Activated CD4-positive, alpha-beta memory T cell treated with anti-CD3 and anti-CD28 coated beads, Interleukin-2, amount 10 ng/mL, durations not matched to agents 7 days and 5 days (primary cell): ENCODE measurements around the gene FAM120C. TPM values are rescaled to one million over a fixed set of nuclear protein-coding genes. Genes with fewer than 3 reads are reported as not detected.
A peak's percentile ranks its signal among the peaks of the same experiment; 100 is the strongest.

Source experiments
- CTCF ChIA-PET: fragments of 350-600 bp; sonication (Branson Sonifier 250); formaldehyde crosslinking; loops from one replicate; lab custom pipeline; 2021; ENCODE audit warnings: antibody characterized with exemption, inconsistent platforms; lab: Charles Lee
- POLR2A ChIA-PET: fragments of 350-600 bp; sonication (Branson Sonifier 250); formaldehyde crosslinking; loops from one replicate; lab custom pipeline; 2021; ENCODE audit warnings: antibody characterized with exemption; lab: Charles Lee
- DNase-seq: peaks from one replicate; pipeline ENCODE4 v3.0.0-alpha.2; 2020
- H3K27ac Mint-ChIP-seq: one replicate; pipeline ENCODE4 v1.8.0; 2021; ENCODE audit warnings: mild to moderate bottlenecking, mixed read lengths
- H3K27me3 Mint-ChIP-seq: one replicate; pipeline ENCODE4 v1.8.0; 2021; ENCODE audit warnings: mixed read lengths
- H3K36me3 Mint-ChIP-seq: one replicate; pipeline ENCODE4 v1.8.0; 2021; ENCODE audit warnings: low read depth, mixed read lengths
- H3K4me1 Mint-ChIP-seq: one replicate; pipeline ENCODE4 v1.8.0; 2021; ENCODE audit warnings: mixed read lengths
- H3K4me3 Mint-ChIP-seq: one replicate; pipeline ENCODE4 v1.8.0; 2021; ENCODE audit warnings: mild to moderate bottlenecking, mixed read lengths
- H3K9me3 Mint-ChIP-seq: one replicate; pipeline ENCODE4 v1.8.0; 2021; ENCODE audit warnings: mixed read lengths
- total RNA-seq, 2 experiments: library from RNA; stranded (reverse); gene quantifications; one replicate each; pipeline ENCODE4 v1.2.3, GENCODE V29; 2021

FAM120C gene
- total RNA-seq, 2 experiments from 2014 or later, result 8.0 to 8.5 TPM

DNA sequence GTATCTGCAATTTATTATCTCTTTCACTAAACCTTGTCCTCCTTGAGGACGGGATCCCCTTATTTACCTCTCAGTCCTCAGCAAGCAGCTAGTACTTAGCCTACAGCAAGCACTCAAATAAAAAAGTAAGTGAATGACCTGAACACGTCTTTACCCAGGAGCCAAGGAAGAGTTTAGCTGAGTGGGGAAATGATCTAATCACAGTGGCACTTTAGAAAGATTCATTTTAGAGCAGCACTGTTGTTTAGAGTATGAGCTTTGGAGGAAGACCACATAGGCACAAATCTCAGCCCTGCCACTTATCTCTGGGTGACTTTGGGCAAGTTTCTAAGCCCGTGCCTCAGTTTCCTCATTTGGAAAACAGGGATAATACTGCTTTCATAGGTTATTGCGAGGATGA lies 2.7 kb downstream of the FAM120C start:
- H3K9me3 Mint-ChIP-seq, result no peaks in the 10 kb centered on the region
- peak overlapping the region; percentile 77 for H3K4me3 Mint-ChIP-seq
- ChIA-PET POLR2A (interaction anchor here (1.1 to 1.2 kb wide), 2 partner anchors 135 to 137 kb away, joined by 4 to 7 read pairs; partner anchors contain the start of gene PHF8), CTCF (no interaction called here)
- H3K36me3 Mint-ChIP-seq, result peaks cover 34% of the 10 kb centered on the region
- peaks cover 55% of the 10 kb centered on the region for H3K4me1 Mint-ChIP-seq
- DNase-seq, result no peak
- no peak overlapping the region for H3K27ac Mint-ChIP-seq
- H3K27me3 Mint-ChIP-seq, result no peaks in the 10 kb centered on the region

DNA sequence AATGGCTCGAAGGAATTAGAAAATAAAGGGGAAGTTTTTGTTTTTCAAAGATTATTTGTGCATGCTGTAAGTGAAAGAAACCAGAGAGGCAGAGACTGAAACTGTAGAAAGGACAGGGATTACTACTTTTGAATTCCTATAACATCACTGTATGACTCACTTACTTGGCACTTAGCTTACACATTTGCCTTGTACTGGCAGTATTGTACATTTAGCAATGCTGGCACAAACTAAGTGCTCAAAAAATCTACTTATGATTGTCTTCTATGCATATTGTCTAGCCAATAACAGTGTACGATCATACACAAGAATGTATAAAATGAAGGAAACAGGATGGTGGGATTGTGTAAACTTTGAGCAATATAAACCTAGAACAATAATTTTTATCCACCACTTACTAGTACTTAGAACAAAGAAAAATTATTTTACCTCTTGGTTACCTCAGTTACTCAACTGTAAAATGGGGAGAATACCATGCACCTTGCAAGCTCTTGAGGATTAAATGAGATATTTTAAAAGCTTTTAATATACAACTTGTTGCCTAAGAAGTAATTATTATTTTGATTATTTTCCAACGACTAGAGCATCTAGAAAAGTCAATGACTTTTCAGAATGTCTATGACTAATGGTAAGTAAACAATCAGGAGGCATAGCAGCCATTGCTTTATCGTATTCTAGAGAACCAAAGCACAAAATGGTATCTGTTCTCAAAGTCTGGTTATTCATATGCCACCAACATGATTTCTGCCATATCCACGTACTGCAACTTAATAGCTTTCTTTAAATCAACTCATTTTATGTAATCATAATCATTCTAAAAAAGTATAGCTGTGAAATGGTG lies 4.7 kb downstream of the FAM120C start:
- ChIA-PET CTCF (no interaction called here), POLR2A (interaction anchor here (1.1 kb wide), 1 partner anchor 135 kb away, joined by 3 read pairs; no protein-coding TSS in a partner anchor)
- Mint-ChIP-seq H3K4me3 (no peak overlapping the region), H3K36me3 (peaks cover 48% of the 10 kb centered on the region), H3K27me3 (no peaks in the 10 kb centered on the region), H3K27ac (no peak overlapping the region), H3K4me1 (peaks cover 51% of the 10 kb centered on the region), H3K9me3 (no peaks in the 10 kb centered on the region)
- DNase-seq, result no peak

DNA sequence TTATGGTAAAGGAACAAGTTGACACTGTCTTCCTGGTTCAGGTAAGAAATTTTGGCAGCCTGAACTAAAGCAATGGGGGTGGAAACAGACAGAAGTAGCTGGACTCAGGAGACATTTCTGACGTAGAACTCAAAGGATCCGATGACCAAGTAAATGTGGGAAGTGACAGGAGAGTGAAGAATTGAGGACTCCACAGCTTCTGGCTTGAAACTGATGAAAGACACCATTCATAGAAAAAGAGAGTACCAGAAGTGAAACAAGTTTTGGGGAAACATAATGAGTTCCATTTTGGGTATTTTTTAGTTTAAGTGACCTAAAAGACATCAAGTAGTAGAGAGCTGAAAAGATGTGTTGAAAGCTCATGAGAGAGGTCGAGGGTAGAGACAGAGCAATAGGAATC lies 5.7 kb downstream of the FAM120C start:
- no peaks in the 10 kb centered on the region for H3K9me3 Mint-ChIP-seq
- ChIA-PET POLR2A (interaction anchor here (1.1 kb wide), 1 partner anchor 134 kb away, joined by 3 read pairs; no protein-coding TSS in a partner anchor), CTCF (no interaction called here)
- H3K27me3 Mint-ChIP-seq, result no peaks in the 10 kb centered on the region
- H3K36me3 Mint-ChIP-seq, result peaks cover 48% of the 10 kb centered on the region
- DNase-seq, result no peak
- H3K4me3 Mint-ChIP-seq, result no peak overlapping the region
- H3K27ac Mint-ChIP-seq, result no peak overlapping the region
- H3K4me1 Mint-ChIP-seq, result peaks cover 51% of the 10 kb centered on the region

DNA sequence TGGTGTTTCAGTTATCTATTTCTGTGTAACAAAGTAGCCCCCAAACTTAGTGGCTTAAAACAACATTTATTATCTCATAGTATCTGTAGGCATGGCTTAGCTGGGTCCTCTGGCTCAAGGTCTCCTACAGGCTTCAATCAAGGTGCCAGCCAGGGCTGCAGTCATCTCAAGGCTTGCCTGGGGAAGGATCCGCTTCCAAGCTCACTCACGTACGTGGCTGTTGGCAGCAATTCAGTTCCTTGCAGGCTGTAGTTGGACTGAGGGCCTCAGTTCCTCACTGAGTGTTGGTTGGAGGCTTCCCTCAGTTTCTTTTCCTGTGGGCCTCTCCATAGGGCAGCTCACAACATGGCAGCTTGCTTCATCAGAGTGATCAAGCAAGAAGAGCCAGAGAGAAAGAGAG lies 9.3 kb downstream of the FAM120C start:
- Mint-ChIP-seq H3K4me1 (peaks cover 18% of the 10 kb centered on the region), H3K4me3 (no peak overlapping the region), H3K36me3 (peaks cover 36% of the 10 kb centered on the region), H3K27ac (no peak overlapping the region), H3K9me3 (no peaks in the 10 kb centered on the region), H3K27me3 (no peaks in the 10 kb centered on the region)
- ChIA-PET CTCF (no interaction called here), POLR2A (no interaction called here)
- no peak for DNase-seq

DNA sequence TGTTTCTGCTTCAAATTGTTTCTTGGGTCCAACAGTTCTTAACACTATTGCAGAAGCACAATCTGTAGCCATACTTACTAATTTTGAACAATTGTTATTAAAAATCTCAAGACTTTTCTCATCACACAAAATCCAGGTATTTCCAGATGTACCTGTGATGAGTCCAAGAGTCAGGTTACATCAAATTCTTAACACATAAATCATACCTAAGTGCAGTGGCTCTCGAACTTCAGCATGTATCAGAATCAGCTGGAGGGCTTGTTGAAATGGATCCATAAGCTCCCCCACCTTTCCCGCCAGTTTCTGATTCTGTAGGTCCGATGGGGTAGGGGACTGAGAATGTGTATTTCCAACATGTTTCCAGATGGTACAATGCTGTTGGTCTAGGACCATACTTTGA lies 10.6 kb downstream of the FAM120C start:
- Mint-ChIP-seq H3K36me3 (peaks cover 29% of the 10 kb centered on the region), H3K4me3 (no peak overlapping the region), H3K4me1 (peaks cover 9% of the 10 kb centered on the region), H3K27me3 (no peaks in the 10 kb centered on the region), H3K27ac (no peak overlapping the region), H3K9me3 (no peaks in the 10 kb centered on the region)
- ChIA-PET CTCF (no interaction called here), POLR2A (interaction anchor here (1.0 to 3.8 kb wide), 2 partner anchors 10 to 267 kb away, joined by 3 to 17 read pairs; partner anchors contain the start of genes FAM120C and TSR2)
- no peak for DNase-seq

GRCh38 chrX:54171527-54172250 lies 11.4 kb downstream of the FAM120C start:
- no peak for DNase-seq
- ChIA-PET POLR2A (interaction anchor here (3.8 kb wide), 1 partner anchor 11 kb away, joined by 17 read pairs; the partner anchor contains the start of gene FAM120C), CTCF (no interaction called here)
- peaks cover 22% of the 10 kb centered on the region for H3K36me3 Mint-ChIP-seq
- peaks cover 1% of the 10 kb centered on the region for H3K4me1 Mint-ChIP-seq
- no peak overlapping the region for H3K4me3 Mint-ChIP-seq
- H3K9me3 Mint-ChIP-seq, result no peaks in the 10 kb centered on the region
- H3K27ac Mint-ChIP-seq, result no peak overlapping the region
- H3K27me3 Mint-ChIP-seq, result no peaks in the 10 kb centered on the region

DNA sequence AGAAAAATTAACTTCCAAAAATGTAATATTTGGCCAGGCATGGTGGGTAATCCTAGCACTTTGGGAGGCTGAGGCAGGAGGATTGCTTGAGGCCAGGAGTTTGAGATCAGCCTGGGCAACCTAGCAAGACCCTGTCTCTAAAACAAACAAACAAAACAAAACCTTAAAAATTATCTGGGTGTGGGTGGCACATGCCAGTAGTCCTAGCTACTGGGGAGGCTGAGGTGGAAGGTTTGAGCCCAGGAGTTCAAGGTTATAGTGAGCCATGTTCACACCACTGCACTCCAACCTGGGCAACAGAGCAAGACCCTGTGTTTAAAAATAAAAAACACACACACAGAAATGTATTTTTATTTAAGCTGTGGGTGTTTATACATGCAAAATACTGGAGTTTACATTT lies 12.0 kb downstream of the FAM120C start:
- POLR2A ChIA-PET, result interaction anchor here (3.8 kb wide), 1 partner anchor 11 kb away, joined by 17 read pairs; the partner anchor contains the start of gene FAM120C

DNA sequence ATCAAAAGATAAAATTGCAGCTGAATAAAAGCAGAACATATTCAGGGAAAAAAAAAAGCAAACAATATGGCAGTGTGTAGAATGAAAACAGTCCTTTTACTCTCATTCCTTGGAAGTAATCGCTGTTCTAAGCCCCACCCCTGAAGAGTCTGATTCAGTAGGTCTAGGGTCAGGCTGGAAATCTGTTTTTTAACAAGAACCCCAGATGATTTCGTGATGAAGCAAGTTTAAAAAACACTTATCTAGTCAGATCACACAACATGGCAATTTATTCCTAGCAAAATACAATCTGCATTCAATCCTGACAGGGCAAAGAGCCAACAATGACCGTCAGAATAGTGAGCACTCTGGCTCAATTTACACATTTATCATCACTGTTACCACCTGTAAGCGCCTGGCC lies 16.1 kb downstream of the FAM120C start:
- Mint-ChIP-seq H3K4me1 (no peaks in the 10 kb centered on the region), H3K9me3 (no peaks in the 10 kb centered on the region), H3K27me3 (no peaks in the 10 kb centered on the region), H3K4me3 (no peak overlapping the region), H3K27ac (no peak overlapping the region), H3K36me3 (peaks cover 2% of the 10 kb centered on the region)
- no peak for DNase-seq
- POLR2A ChIA-PET, result no interaction called here
- CTCF ChIA-PET, result no interaction called here

More for the DNA sequence above, 12.0 kb downstream of the FAM120C start:
- DNase-seq, result no peak
- Mint-ChIP-seq H3K36me3 (peaks cover 19% of the 10 kb centered on the region), H3K27ac (no peak overlapping the region), H3K4me3 (no peak overlapping the region), H3K27me3 (no peaks in the 10 kb centered on the region), H3K9me3 (no peaks in the 10 kb centered on the region), H3K4me1 (no peaks in the 10 kb centered on the region)
- CTCF ChIA-PET, result no interaction called here

DNA sequence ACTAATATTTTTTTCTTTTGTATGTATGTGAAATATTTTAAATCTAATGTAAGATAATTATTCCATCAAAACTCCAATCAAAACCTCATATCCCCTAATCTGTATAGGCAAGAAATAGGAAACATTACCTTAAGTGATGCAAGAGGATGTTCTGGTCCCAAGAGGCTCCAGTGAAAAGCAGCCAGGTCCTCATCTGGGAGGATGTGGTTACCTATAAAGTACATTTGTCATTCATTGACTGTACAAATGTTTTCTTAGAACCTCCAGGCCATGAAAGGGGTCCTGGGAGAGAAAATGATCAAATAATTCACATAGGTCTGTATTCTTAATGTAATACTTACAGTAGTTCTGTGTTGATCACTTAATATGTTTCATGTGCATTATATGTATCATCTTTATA lies 25.5 kb downstream of the FAM120C start:
- ChIA-PET POLR2A (no interaction called here), CTCF (no interaction called here)
- peaks cover 3% of the 10 kb centered on the region for H3K4me1 Mint-ChIP-seq

DNA sequence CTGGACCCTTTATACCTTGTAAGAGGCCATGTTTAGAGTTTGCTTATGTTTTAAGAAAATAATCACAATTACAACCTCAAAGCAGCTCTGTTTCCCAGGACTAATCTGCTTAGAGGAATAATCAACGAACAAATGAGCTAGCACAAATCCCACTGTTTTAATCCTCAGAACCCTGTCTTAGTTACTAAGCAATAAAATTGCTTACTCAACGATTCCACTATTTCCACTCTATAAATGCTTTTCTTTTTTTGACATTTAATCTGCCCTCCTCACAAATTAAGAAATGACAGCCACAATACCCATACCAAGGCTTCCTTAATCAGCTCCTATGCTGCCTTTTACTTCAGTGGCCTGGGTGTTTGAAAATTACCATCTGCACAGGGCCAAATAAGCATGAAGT lies 48.8 kb downstream of the FAM120C start:
- Mint-ChIP-seq H3K4me1 (no peaks in the 10 kb centered on the region), H3K27me3 (no peaks in the 10 kb centered on the region), H3K36me3 (no peaks in the 10 kb centered on the region), H3K4me3 (no peak overlapping the region), H3K9me3 (no peaks in the 10 kb centered on the region), H3K27ac (no peak overlapping the region)
- ChIA-PET CTCF (no interaction called here), POLR2A (no interaction called here)
- DNase-seq, result no peak

More for the DNA sequence above, 25.5 kb downstream of the FAM120C start:
- DNase-seq, result no peak
- Mint-ChIP-seq H3K27me3 (no peaks in the 10 kb centered on the region), H3K27ac (no peak overlapping the region), H3K36me3 (peaks cover 8% of the 10 kb centered on the region), H3K4me3 (no peak overlapping the region), H3K9me3 (no peaks in the 10 kb centered on the region)

- H3K4me1 Mint-ChIP-seq, result no peaks in the 10 kb centered on the region
- ChIA-PET POLR2A (no interaction called here), CTCF (no interaction called here)
- H3K27me3 Mint-ChIP-seq, result no peaks in the 10 kb centered on the region
- H3K36me3 Mint-ChIP-seq, result no peaks in the 10 kb centered on the region
- H3K27ac Mint-ChIP-seq, result no peak overlapping the region
- H3K9me3 Mint-ChIP-seq, result no peaks in the 10 kb centered on the region
- no peak overlapping the region for H3K4me3 Mint-ChIP-seq
- no peak for DNase-seq
Measured at GRCh38 chrX:54116391-54116790, 66.7 kb downstream of the FAM120C start.

DNA sequence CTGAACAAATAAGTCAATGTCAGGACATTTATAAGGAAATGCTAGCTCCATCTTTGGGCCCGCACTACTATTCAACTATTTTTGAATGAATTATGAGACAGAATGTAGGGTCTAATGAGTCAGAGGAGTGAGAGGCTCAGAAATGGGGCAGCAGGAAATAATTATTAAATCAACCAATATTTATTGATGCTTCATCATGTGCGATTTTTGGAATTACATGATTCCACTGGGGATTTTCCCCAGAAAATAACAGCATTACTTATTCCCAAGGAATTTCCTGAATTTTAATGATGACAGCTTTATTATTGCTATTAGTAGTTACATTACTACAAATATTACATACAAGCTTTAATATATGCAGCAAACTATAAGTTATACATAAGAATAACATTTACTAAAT lies 89.5 kb downstream of the FAM120C start:
- no peak for DNase-seq
- POLR2A ChIA-PET, result no interaction called here
- no peaks in the 10 kb centered on the region for H3K36me3 Mint-ChIP-seq
- no peaks in the 10 kb centered on the region for H3K9me3 Mint-ChIP-seq
- H3K4me1 Mint-ChIP-seq, result no peaks in the 10 kb centered on the region
- no peak overlapping the region for H3K4me3 Mint-ChIP-seq
- no peak overlapping the region for H3K27ac Mint-ChIP-seq
- no peaks in the 10 kb centered on the region for H3K27me3 Mint-ChIP-seq
- CTCF ChIA-PET, result interaction anchor here (0.7 kb wide), 1 partner anchor 812 kb away, joined by 3 read pairs; no protein-coding TSS in a partner anchor

GRCh38 chrX:54093159-54093558 lies 89.9 kb downstream of the FAM120C start:
- ChIA-PET CTCF (interaction anchor here (0.7 kb wide), 1 partner anchor 811 kb away, joined by 3 read pairs; no protein-coding TSS in a partner anchor), POLR2A (no interaction called here)
- H3K27me3 Mint-ChIP-seq, result no peaks in the 10 kb centered on the region
- H3K27ac Mint-ChIP-seq, result no peak overlapping the region
- no peak for DNase-seq
- H3K4me3 Mint-ChIP-seq, result no peak overlapping the region
- H3K36me3 Mint-ChIP-seq, result no peaks in the 10 kb centered on the region
- no peaks in the 10 kb centered on the region for H3K4me1 Mint-ChIP-seq
- H3K9me3 Mint-ChIP-seq, result no peaks in the 10 kb centered on the region
